Thymus (tissue), 11 donors: Measurements from ENCODE around the gene OOEP. TPM values are rescaled to one million over a fixed set of nuclear protein-coding genes. Genes with fewer than 3 reads are reported as not detected.

ENCODE experiments used
- DNase-seq, 9 donors: peaks; one replicate each; pipeline ENCODE4 v3.0.0-alpha.2; 2013; ENCODE audit warnings: low spot score in 9 of 9, low read depth in 6 of 9, missing footprints in 1 of 9
- H3K27ac ChIP-seq, 2 donors: one replicate each; pipeline ENCODE4 v1.5.1; 2013; ENCODE audit warnings: control low read depth in 1 of 2, low read depth in 1 of 2, low read length in 1 of 2, mild to moderate bottlenecking in 1 of 2, moderate library complexity in 1 of 2
- H3K27me3 ChIP-seq, 2 donors: one replicate each; pipeline ENCODE4 v1.5.1; 2013; ENCODE audit warnings: low read length in 1 of 2; ENCODE audit not compliant: control insufficient read depth in 2 of 2, insufficient read depth in 1 of 2
- H3K36me3 ChIP-seq, 2 donors: one replicate each; pipeline ENCODE4 v1.5.1; 2013; ENCODE audit warnings: low read length in 1 of 2, mild to moderate bottlenecking in 1 of 2, moderate library complexity in 1 of 2; ENCODE audit not compliant: control insufficient read depth in 2 of 2, insufficient read depth in 2 of 2
- H3K4me1 ChIP-seq, 2 donors: one replicate each; pipeline ENCODE4 v1.5.1; 2013; ENCODE audit warnings: low read length in 2 of 2; ENCODE audit not compliant: control insufficient read depth in 2 of 2, insufficient read depth in 2 of 2
- H3K4me3 ChIP-seq, 2 donors: one replicate each; pipeline ENCODE4 v1.5.1; 2013; ENCODE audit warnings: low read length in 2 of 2, control low read depth in 1 of 2, mild to moderate bottlenecking in 1 of 2
- H3K9me3 ChIP-seq, 2 donors: one replicate each; pipeline ENCODE4 v1.5.1; 2013; ENCODE audit warnings: low read length in 1 of 2, mild to moderate bottlenecking in 1 of 2; ENCODE audit not compliant: control insufficient read depth in 2 of 2, insufficient read depth in 1 of 2
- WGBS: extraction: QIAGEN DNeasy Blood & Tissue Kit; methylation state at CpG from one replicate; pipeline ENCODE4 v1.1.7; 2013; 5-methylcytosine and 5-hydroxymethylcytosine counted together
- polyA plus RNA-seq: library from polyadenylated mRNA; stranded (reverse); fragments of 200-250 nt; gene quantifications from one replicate; pipeline ENCODE4 v1.2.3, GENCODE V29; 2013
- total RNA-seq: library from RNA; stranded (reverse); fragments of 120-200 nt; gene quantifications from one replicate; pipeline ENCODE4 v1.2.4, GENCODE V29; 2013
- donor health status: healthy.

OOEP gene
- total and polyA plus RNA-seq, 2 donors: 0.23 TPM; not detected in 1

DNA sequence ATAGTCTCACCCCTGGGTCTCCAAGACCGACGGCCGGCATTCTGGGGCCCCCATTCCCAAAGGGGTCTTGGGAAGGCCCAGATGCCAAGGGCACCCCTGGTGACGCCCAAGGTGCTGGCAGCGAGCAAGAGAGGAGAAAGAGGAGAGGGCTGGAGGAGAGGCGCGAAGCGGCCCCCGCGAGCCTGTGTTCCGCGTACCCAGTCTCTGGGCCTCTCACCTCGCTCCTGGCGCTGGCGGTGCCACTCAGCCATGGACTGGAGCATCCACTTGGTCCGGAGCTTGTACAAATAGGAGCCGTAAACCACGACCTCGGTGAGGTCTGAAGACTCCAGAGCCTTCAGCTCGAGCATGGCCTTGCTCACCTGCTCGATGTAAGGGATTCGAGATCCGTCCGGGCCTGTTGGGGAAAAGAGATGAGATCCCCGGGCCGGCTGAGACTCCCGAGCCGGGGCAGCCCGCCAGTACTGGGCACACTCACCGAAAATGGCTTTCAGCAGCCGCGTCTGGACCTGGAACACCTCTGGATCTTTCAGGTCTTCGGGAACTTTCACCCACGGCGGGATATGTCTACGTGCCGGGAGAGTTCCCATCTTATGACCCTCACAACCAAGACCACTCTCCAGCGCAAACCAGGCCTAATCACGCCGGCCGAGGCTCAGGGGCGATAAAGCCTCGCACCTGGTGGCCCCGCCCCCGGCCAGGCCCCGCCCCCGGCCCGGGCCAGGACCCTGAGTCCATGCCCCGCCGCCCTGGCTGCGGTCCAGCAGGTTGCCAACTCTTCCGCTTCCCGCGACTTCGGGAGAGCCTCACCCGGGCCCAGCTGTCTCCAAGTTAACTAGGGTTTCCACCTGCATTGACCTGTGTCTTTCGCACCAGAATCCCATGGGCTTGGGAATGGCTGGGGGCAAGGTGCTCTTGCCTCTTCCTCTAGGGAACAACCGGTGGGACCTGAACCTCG lies 15.8 kb downstream of the OOEP start, which contains the start of gene DPPA5:
TSS of gene DPPA5 (minus strand) at position 641 of the 958 bp plus-strand sequence. CDS start at position 590, 51 bp downstream.
- no peak for DNase-seq
- H3K27me3 ChIP-seq: peaks cover 12 to 24% of the 10 kb centered on the region in 2 donors
- no peak within 1 kb of the TSS for H3K4me3 ChIP-seq
- WGBS: 92% methylated on average over 59 of the region's 59 CpGs
- H3K27ac ChIP-seq: no peak within 1 kb of the TSS
- no peaks in the 10 kb centered on the region for H3K4me1 ChIP-seq
- H3K9me3 ChIP-seq: no peaks in the 10 kb centered on the region
- no peaks in the 10 kb centered on the region for H3K36me3 ChIP-seq

DNA sequence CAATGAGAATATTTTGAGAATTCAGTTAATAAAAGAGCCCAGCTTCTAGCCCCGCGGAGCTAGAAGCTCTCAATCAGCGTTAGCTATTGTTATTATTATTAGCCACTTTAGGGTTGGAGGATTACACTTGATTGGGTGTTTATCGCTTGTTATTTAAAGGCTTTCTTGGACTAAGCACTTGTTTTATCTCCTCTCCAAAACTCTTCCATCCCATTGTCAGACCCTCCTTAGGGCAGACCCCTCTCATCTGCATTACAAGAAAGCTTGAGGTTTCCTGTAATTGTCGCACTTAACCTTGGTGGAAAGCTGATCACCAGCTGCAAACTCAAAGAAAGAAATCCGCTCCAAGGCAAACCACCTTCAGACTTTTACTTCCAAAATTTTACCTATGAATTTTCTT lies 20.4 kb downstream of the OOEP start:
- Histone ChIP-seq H3K4me1 (no peaks in the 10 kb centered on the region), H3K9me3 (no peaks in the 10 kb centered on the region), H3K4me3 (no peak overlapping the region), H3K36me3 (no peaks in the 10 kb centered on the region), H3K27me3 (peaks cover 21 to 45% of the 10 kb centered on the region in 2 donors), H3K27ac (no peak overlapping the region)
- no peak for DNase-seq
- 22% methylated on average over 6 of the region's 6 CpGs for WGBS

DNA sequence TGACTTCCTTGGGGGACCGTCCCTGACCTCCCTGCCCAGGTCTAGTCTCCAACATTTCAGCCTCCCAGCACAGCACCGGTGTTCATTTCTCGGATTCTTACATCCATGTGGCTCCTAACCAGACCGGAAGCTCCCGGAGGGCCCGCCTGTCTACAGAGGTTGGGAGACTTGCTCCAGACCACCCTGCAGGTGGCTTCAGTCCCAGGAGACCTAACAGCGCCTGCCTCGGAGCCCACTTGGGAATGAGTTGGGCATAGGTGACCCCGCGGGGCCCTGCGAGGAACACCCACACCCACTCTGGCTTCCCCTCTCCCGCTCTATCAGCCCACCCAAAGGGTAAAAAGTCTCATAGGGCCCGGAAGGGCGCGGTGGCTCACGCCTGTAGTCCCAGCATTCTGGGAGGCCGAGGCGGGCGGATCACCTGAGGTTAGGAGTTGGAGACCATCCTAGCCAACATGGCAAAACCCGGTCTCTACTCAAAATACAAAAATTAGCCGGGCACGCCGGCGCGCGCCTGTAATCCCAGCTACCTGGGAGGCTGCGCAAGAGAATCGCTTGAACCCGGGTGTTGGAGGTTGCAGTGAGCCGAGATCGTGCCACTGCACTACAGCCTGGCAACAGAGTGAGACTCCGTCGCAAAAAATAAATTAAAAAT lies 21.0 kb downstream of the OOEP start:
- no peak for DNase-seq
- Histone ChIP-seq H3K27ac (no peak overlapping the region), H3K4me1 (no peaks in the 10 kb centered on the region), H3K9me3 (no peaks in the 10 kb centered on the region), H3K4me3 (no peak overlapping the region), H3K36me3 (no peaks in the 10 kb centered on the region), H3K27me3 (peaks cover 21 to 45% of the 10 kb centered on the region in 2 donors)
- WGBS: 41% methylated on average over 33 of the region's 33 CpGs

DNA sequence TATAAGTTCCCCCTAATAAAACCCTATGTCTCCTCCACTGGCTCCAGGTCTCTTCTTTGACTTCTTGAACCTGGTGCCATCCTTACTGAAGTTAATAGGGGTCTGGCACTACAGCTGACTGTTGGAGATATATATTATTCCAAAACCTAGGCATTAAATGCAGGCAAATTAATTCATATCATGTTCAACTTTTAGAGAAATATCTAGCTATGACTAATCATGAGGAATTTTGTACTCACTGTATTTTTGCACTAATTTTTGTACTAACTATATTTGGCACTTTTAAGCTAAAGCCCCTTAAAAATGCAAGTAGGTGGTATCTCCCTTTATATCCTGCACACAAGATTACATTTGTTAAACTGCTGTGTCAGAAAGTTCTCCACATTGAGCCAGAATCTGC lies 26.5 kb downstream of the OOEP start:
- Histone ChIP-seq H3K4me3 (no peak overlapping the region), H3K27ac (no peak overlapping the region), H3K36me3 (no peaks in the 10 kb centered on the region), H3K27me3 (peaks cover 2 to 13% of the 10 kb centered on the region in 2 donors), H3K9me3 (no peaks in the 10 kb centered on the region), H3K4me1 (no peaks in the 10 kb centered on the region)
- no peak for DNase-seq

DNA sequence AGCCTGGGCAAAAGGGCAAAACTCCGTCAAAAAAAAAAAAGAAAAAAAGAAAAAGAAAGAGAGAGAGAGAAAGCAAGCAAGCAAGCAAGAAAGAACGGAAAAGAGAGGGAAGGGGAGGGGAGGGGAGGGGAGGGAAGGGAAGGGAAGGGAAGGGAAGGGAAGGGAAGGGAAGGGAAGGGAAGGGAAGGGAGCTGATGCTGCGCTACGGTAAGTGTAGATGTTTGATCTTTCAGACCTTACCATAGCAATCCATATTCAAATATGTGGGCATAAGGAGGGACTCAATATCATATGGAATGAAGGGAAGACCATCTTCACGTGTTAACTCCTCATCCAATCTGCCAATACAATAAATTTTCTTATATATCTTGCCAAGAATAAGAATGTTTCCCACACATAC lies 27.5 kb downstream of the OOEP start:
- H3K4me1 ChIP-seq: no peaks in the 10 kb centered on the region
- no peak overlapping the region for H3K27ac ChIP-seq
- no peaks in the 10 kb centered on the region for H3K36me3 ChIP-seq
- no peak for DNase-seq
- H3K27me3 ChIP-seq: peaks cover 0 to 5% of the 10 kb centered on the region in 2 donors
- no peak overlapping the region for H3K4me3 ChIP-seq
- 94% methylated on average over 5 of the region's 5 CpGs for WGBS
- no peaks in the 10 kb centered on the region for H3K9me3 ChIP-seq

DNA sequence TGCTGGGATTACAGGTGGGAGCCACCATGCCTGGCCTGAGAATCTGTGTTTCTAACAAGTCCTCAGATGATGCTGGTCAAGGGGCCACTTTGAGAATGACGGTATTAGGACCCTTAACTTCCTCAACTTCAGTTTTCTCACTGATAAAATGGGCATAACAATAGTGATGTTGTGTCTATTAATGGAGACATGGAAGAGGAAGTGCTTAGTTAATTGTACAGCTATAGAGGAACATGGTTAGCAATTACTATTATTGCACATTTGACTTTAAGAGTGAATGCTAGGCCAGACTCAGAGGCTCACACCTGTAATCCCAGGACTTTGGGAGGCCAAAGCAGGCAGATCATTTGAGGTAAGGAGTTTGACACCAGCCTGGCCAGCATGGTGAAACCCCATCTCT lies 28.4 kb downstream of the OOEP start:
- H3K27me3 ChIP-seq: peaks cover 0 to 2% of the 10 kb centered on the region in 2 donors
- no peak overlapping the region for H3K4me3 ChIP-seq
- no peak for DNase-seq
- WGBS: 93% methylated on average over 1 of the region's 1 CpG
- no peaks in the 10 kb centered on the region for H3K9me3 ChIP-seq
- H3K4me1 ChIP-seq: no peaks in the 10 kb centered on the region
- no peaks in the 10 kb centered on the region for H3K36me3 ChIP-seq
- H3K27ac ChIP-seq: no peak overlapping the region

DNA sequence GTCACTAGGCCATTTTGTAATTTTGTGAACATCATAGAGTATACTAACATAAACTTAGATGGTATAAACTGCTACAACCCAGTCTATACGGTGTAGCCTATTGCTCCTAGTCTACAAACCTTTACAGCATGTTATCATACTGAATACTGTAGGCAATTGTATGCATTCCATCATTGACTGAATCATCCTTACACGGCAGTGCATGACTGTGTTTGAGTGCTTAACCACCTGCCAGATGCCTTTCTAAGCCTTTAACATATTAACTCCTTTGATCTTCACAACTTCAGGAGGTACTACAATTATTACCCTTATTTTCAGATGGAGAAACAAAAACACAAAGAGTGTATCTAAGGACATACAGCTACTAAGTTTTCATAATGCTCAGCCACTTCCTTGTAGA lies 29.6 kb downstream of the OOEP start:
- H3K27me3 ChIP-seq: no peaks in the 10 kb centered on the region
- H3K27ac ChIP-seq: no peak overlapping the region
- H3K36me3 ChIP-seq: no peaks in the 10 kb centered on the region
- no peak for DNase-seq
- no peaks in the 10 kb centered on the region for H3K4me1 ChIP-seq
- 89% methylated on average over 2 of the region's 2 CpGs for WGBS
- H3K4me3 ChIP-seq: no peak overlapping the region
- H3K9me3 ChIP-seq: no peaks in the 10 kb centered on the region

GRCh38 chr6:73339340-73339739 lies 30.4 kb downstream of the OOEP start:
- no peaks in the 10 kb centered on the region for H3K9me3 ChIP-seq
- no peaks in the 10 kb centered on the region for H3K36me3 ChIP-seq
- H3K27me3 ChIP-seq: no peaks in the 10 kb centered on the region
- no peak for DNase-seq
- H3K4me3 ChIP-seq: no peak overlapping the region
- WGBS: 88% methylated on average over 3 of the region's 3 CpGs
- no peak overlapping the region for H3K27ac ChIP-seq
- no peaks in the 10 kb centered on the region for H3K4me1 ChIP-seq

GRCh38 chr6:73329201-73329600 lies 40.5 kb downstream of the OOEP start:
- no peak for DNase-seq
- 91% methylated on average over 3 of the region's 3 CpGs for WGBS
- Histone ChIP-seq H3K27ac (no peak overlapping the region), H3K9me3 (no peaks in the 10 kb centered on the region), H3K4me1 (no peaks in the 10 kb centered on the region), H3K27me3 (no peaks in the 10 kb centered on the region), H3K4me3 (no peak overlapping the region), H3K36me3 (no peaks in the 10 kb centered on the region)
